ENCODE measurements around the gene EDN2.

Gene EDN2

DNA sequence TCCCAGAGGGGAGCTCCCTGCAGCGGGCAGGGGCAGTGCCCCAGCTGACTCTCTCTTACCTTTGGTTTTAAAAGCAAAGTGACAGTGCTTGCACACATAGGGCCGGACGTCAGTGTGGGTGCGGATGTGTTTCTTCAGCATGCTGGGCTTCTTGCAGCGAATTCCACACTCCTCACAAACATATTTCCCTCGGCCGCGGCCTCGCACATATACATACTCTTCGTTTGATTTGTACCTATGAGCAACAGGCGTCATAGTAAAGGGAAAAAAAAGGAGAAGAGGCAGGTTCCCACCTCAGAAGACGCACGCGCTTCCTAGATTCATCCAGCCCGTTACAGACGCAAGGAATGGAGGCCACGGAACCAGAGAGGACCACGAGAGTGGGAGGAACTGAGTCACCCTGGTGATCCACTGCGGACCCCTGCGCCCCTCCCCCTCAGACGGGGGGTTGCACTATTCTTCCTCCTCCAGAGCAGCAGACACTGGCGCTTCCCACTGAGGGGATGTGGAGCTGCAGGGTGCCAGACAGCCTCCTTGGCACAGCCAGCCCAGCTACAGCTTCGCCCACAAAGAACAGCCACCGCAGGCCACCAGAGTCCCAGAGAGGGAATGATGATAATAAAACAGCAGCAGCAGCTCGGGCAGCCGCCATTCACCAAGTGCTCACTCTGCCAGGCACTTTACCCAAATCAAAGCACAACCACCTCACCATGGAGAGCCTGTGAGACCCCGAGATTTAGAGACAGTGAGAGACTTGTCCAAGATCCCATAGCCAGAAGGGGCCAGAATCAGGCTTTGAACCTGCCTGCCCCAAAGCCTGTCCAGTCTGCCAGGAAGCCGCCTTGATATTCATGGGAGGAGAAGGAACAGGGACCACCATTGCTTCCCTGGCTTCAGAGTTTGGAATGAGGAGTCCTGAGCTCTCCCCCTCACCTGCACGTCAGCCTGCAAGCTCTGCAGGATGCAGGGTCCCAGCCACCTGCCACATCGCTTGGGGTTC lies 40.5 kb upstream of the EDN2 start:
- no peak for DNase-seq (ENCODE audit: low read depth in 1 of 2, low spot score in 1 of 2)
- no peak for TF ChIP-seq POLR2AphosphoS5 (IDR thresholded peaks at IDR 0.05; ENCODE audit: low read depth)
- TF ChIP-seq, protein P1, sequence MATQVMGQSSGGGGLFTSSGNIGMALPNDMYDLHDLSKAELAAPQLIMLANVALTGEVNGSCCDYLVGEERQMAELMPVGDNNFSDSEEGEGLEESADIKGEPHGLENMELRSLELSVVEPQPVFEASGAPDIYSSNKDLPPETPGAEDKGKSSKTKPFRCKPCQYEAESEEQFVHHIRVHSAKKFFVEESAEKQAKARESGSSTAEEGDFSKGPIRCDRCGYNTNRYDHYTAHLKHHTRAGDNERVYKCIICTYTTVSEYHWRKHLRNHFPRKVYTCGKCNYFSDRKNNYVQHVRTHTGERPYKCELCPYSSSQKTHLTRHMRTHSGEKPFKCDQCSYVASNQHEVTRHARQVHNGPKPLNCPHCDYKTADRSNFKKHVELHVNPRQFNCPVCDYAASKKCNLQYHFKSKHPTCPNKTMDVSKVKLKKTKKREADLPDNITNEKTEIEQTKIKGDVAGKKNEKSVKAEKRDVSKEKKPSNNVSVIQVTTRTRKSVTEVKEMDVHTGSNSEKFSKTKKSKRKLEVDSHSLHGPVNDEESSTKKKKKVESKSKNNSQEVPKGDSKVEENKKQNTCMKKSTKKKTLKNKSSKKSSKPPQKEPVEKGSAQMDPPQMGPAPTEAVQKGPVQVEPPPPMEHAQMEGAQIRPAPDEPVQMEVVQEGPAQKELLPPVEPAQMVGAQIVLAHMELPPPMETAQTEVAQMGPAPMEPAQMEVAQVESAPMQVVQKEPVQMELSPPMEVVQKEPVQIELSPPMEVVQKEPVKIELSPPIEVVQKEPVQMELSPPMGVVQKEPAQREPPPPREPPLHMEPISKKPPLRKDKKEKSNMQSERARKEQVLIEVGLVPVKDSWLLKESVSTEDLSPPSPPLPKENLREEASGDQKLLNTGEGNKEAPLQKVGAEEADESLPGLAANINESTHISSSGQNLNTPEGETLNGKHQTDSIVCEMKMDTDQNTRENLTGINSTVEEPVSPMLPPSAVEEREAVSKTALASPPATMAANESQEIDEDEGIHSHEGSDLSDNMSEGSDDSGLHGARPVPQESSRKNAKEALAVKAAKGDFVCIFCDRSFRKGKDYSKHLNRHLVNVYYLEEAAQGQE (IDR thresholded peaks at IDR 0.05; ENCODE audit: insufficient replicate concordance, low read depth): no peak
- no peak for TF ChIP-seq GABPA (IDR thresholded peaks at IDR 0.05; ENCODE audit: low read depth)

DNA sequence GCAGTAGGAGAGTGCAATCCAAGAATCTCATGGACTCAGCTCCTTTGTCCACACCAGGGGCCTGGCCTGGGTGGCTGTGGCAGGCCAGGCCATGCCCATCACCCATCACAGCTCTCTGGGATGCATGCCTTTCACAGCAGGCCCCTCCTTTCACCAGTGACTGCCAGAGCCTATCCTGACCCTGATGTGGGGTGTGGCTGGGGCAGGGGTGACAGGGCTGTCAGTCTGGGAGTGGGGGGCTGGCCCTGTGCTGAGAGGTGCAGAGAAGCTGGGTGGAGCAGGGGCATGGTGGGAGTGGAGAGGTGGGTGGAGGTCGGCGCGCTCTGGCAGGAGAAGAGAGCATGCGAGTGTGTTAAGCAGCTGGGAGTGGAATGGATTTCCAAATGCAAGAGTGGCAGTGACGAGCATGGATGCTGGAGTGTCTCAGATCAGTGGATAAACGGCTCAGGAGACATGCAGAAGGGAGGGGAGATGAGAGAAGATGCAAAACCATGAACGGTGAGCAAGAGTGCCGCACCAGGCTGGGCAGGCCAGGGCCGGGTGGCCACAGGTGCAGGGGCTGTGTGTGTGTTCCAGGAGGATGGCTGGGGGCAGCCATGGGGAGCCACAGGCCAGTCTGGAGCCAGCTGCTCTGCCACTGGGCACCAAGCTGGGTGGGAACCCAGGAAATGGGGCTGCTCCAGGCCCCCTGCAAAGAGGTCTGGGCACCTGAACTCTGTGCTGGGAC lies 39.6 kb upstream of the EDN2 start:
- Histone ChIP-seq H3K27me3 (ENCODE audit: insufficient read depth, poor library complexity, severe bottlenecking) (no peaks in the 10 kb centered on the region), H3K27ac (replicated peaks) (no peak overlapping the region), H3K4me3 (replicated peaks; ENCODE audit: insufficient read depth, low read length) (no peak overlapping the region)
- TF ChIP-seq, protein P2, sequence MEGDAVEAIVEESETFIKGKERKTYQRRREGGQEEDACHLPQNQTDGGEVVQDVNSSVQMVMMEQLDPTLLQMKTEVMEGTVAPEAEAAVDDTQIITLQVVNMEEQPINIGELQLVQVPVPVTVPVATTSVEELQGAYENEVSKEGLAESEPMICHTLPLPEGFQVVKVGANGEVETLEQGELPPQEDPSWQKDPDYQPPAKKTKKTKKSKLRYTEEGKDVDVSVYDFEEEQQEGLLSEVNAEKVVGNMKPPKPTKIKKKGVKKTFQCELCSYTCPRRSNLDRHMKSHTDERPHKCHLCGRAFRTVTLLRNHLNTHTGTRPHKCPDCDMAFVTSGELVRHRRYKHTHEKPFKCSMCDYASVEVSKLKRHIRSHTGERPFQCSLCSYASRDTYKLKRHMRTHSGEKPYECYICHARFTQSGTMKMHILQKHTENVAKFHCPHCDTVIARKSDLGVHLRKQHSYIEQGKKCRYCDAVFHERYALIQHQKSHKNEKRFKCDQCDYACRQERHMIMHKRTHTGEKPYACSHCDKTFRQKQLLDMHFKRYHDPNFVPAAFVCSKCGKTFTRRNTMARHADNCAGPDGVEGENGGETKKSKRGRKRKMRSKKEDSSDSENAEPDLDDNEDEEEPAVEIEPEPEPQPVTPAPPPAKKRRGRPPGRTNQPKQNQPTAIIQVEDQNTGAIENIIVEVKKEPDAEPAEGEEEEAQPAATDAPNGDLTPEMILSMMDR (IDR thresholded peaks at IDR 0.05; ENCODE audit: insufficient read depth, low read length): no peak
- TF ChIP-seq SPI1 (IDR thresholded peaks at IDR 0.05; ENCODE audit: borderline replicate concordance, low read depth) (no peak), GABPA (IDR thresholded peaks at IDR 0.05; ENCODE audit: low read depth) (no peak), POLR2AphosphoS5 (IDR thresholded peaks at IDR 0.05; ENCODE audit: low read depth) (no peak)
- TF ChIP-seq, protein P1 (IDR thresholded peaks at IDR 0.05; ENCODE audit: insufficient replicate concordance, low read depth): no peak
- DNase-seq (ENCODE audit: low read depth in 1 of 2, low spot score in 1 of 2): no peak

More for the DNA sequence above, 40.5 kb upstream of the EDN2 start:
- H3K27ac ChIP-seq (replicated peaks): no peak overlapping the region
- no peaks in the 10 kb centered on the region for H3K27me3 ChIP-seq (ENCODE audit: insufficient read depth, poor library complexity, severe bottlenecking)
- no peak overlapping the region for H3K4me3 ChIP-seq (replicated peaks; ENCODE audit: insufficient read depth, low read length)

DNA sequence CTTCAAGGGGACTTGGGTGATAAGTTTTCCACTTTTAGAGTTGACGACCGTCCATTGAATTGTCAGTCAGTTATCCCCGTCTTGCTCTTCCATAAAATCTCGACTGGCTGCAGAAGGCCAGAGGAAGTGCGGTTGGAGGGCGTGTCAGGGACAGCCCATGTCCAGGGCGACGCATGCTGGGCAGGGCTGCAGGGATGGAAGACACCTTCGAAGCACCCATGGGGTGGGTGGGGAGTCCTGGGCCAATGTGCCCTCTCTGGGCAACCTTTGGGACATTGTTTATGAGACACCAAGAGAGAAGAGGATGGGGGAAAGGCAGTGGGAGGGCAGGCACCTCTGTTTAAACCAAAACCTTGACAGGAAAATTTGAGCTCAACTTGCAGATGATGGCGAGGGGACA lies 38.6 kb upstream of the EDN2 start:
- DNase-seq (ENCODE audit: low read depth in 1 of 2, low spot score in 1 of 2): no peak
- Histone ChIP-seq H3K4me3 (replicated peaks; ENCODE audit: insufficient read depth, low read length) (no peak overlapping the region), H3K27me3 (ENCODE audit: insufficient read depth, poor library complexity, severe bottlenecking) (no peaks in the 10 kb centered on the region), H3K27ac (replicated peaks) (no peak overlapping the region)
- TF ChIP-seq POLR2AphosphoS5 (IDR thresholded peaks at IDR 0.05; ENCODE audit: low read depth): no peak
- TF ChIP-seq, protein P1 (IDR thresholded peaks at IDR 0.05; ENCODE audit: insufficient replicate concordance, low read depth): no peak
- TF ChIP-seq, protein P2 (IDR thresholded peaks at IDR 0.05; ENCODE audit: insufficient read depth, low read length): no peak
- no peak for TF ChIP-seq SPI1 (IDR thresholded peaks at IDR 0.05; ENCODE audit: borderline replicate concordance, low read depth)
- TF ChIP-seq GABPA (IDR thresholded peaks at IDR 0.05; ENCODE audit: low read depth): no peak

Measured in HL-60 (cell line).